Brain microvascular endothelial cell (primary cell): ENCODE results near the gene PCDH15.

Source experiments
- DNase-seq: peaks from one replicate; pipeline ENCODE4 v3.0.0-alpha.2; 2020
- H3K27ac ChIP-seq: fragments of 250-450 bp; sonication (Bioruptor Pico); 2 replicates; pipeline ENCODE4 v1.5.1; 2020; ENCODE audit warnings: mild to moderate bottlenecking, moderate library complexity
- H3K27me3 ChIP-seq: fragments of 250-450 bp; sonication (Bioruptor Pico); replicated peaks from 2 replicates; pipeline ENCODE4 v1.5.1; 2020; ENCODE audit warnings: mild to moderate bottlenecking
- H3K36me3 ChIP-seq: fragments of 250-450 bp; sonication (Bioruptor Pico); replicated peaks from 2 replicates; pipeline ENCODE4 v1.5.1; 2020; ENCODE audit warnings: mild to moderate bottlenecking
- H3K4me3 ChIP-seq: 2 replicates; pipeline ENCODE4 v1.5.1; 2011; ENCODE audit warnings: low read depth, mild to moderate bottlenecking, control low read depth, low read length, moderate library complexity
- in situ Hi-C: cut with HindIII; loops from 2 replicates; pipeline ENCODE4 v1.10.0; 2017; ENCODE audit warnings: low sequenced_read_pairs, low pct_ligation_motif_present
- TF ChIP-seq, protein P1 (sequence below): IDR thresholded peaks from 2 replicates; pipeline ENCODE4 v1.5.1; 2011; ENCODE audit warnings: low read depth, mild to moderate bottlenecking, moderate library complexity, low read length, control low read depth, inconsistent platforms; ENCODE audit errors: missing control alignments

Gene PCDH15

GRCh38 chr10:54478601-54479000 lies 322.4 kb downstream of the PCDH15 start:
- H3K27me3 ChIP-seq: no peaks in the 10 kb centered on the region
- no peak overlapping the region for H3K4me3 ChIP-seq
- in situ Hi-C loops: no loop called here
- TF ChIP-seq, protein P1, sequence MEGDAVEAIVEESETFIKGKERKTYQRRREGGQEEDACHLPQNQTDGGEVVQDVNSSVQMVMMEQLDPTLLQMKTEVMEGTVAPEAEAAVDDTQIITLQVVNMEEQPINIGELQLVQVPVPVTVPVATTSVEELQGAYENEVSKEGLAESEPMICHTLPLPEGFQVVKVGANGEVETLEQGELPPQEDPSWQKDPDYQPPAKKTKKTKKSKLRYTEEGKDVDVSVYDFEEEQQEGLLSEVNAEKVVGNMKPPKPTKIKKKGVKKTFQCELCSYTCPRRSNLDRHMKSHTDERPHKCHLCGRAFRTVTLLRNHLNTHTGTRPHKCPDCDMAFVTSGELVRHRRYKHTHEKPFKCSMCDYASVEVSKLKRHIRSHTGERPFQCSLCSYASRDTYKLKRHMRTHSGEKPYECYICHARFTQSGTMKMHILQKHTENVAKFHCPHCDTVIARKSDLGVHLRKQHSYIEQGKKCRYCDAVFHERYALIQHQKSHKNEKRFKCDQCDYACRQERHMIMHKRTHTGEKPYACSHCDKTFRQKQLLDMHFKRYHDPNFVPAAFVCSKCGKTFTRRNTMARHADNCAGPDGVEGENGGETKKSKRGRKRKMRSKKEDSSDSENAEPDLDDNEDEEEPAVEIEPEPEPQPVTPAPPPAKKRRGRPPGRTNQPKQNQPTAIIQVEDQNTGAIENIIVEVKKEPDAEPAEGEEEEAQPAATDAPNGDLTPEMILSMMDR: no peak
- no peaks in the 10 kb centered on the region for H3K36me3 ChIP-seq
- H3K27ac ChIP-seq: no peak overlapping the region
- DNase-seq: no peak

- in situ Hi-C loops: no loop called here
- Histone ChIP-seq H3K4me3 (no peak overlapping the region), H3K36me3 (no peaks in the 10 kb centered on the region), H3K27me3 (no peaks in the 10 kb centered on the region), H3K27ac (no peak overlapping the region)
- no peak for DNase-seq
- TF ChIP-seq, protein P1: no peak
Observed at GRCh38 chr10:54477738-54478137, 323.3 kb downstream of the PCDH15 start.

DNA sequence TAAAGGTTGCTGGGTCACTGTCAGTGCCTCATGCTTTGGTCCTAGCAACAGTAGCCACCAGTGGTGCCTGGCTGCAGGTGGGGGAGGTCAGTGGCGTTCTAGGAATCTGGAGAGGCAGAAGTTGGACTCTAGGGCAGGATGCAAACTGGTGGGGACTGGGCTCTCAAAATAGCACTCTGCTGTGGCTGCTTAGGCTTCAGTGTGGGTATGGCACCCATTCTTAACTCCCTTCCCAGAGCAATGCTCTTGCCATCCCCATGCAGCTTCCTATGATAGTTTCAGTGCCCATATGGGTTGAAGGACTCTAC lies 330.8 kb downstream of the PCDH15 start:
- TF ChIP-seq, protein P1: no peak
- Histone ChIP-seq H3K27ac (no peak overlapping the region), H3K36me3 (no peaks in the 10 kb centered on the region), H3K4me3 (no peak overlapping the region), H3K27me3 (no peaks in the 10 kb centered on the region)
- in situ Hi-C loops: no loop called here
- DNase-seq: no peak

DNA sequence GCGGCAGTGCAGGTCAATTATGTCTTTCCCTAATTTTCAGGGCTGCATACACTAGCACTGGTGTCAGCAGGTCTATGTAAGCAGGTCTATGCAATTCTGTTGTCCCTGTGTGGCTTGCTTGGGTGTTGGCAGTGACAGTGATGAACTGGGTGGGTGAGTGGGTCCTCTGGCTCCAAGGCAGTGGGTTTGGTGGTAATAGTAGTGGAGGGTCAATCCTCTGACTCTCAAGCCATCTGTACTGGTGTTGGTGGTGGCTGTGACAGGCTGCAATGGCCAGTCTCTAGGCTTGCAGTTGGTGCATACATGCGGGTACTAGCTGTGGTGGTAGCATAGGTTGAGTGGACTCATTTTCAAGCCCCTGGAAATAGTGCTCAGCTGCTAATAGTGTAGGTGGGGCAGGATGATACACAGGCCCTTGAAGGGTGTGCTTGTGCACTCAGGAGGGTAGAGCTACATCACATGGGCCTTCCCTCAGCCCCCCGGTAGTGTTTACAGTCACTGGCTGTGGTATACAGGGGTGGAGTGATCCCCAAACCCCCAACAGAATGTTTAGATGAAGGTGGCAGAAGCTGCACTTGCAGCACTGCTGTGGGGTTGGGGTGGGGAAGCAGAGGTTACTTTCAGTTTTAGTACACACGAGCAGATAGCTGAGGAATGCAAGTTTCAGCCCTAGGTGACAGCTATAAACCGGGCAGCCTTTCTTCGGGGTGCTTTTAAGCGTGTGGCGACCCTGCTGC lies 331.3 kb downstream of the PCDH15 start:
- Histone ChIP-seq H3K4me3 (no peak overlapping the region), H3K27ac (no peak overlapping the region), H3K27me3 (no peaks in the 10 kb centered on the region), H3K36me3 (no peaks in the 10 kb centered on the region)
- TF ChIP-seq, protein P1: no peak
- no peak for DNase-seq
- in situ Hi-C loops: no loop called here

DNA sequence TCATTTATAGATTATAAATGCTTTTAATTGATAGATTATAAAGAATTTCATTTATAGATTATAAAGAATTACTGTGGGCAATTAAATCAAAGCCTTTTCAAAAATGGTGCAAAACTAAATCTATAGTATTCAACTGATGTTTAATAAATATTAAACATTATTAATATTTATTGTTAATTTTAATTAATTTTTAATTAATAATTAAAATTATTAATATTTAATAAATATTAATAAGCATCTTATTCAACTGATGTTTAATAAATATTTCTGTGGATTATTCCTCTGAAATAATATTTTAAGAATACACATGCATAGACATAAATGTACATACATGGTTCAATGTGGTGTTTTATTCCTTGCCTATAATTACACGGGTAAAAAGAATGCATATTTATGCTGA lies 346.8 kb downstream of the PCDH15 start:
- no peak for DNase-seq
- in situ Hi-C loops: no loop called here
- no peaks in the 10 kb centered on the region for H3K36me3 ChIP-seq
- H3K4me3 ChIP-seq: no peak overlapping the region
- TF ChIP-seq, protein P1: no peak
- no peaks in the 10 kb centered on the region for H3K27me3 ChIP-seq
- no peak overlapping the region for H3K27ac ChIP-seq

DNA sequence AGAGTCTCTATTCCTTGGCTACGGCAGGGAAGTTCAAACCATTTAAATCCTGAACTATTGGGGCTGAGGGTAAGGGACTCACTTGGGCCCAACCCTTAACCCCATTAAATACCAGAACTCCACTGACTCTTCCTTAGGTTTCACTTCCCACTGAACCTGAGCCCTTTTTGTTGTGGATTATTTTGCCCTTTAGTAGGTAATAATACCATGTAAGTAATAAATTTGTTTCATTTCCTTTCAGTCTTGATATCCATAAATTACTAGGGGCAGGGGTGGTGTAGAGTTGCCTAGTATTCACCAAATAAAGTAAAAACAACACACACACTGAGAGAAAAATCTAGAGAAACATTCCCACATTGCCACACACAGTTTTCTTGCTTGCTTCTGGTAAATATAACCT lies 352.0 kb downstream of the PCDH15 start:
- H3K27me3 ChIP-seq: no peaks in the 10 kb centered on the region
- TF ChIP-seq, protein P1: no peak
- in situ Hi-C loops: no loop called here

More for the DNA sequence above, 352.0 kb downstream of the PCDH15 start:
- no peak overlapping the region for H3K4me3 ChIP-seq
- H3K36me3 ChIP-seq: no peaks in the 10 kb centered on the region
- no peak for DNase-seq
- H3K27ac ChIP-seq: no peak overlapping the region
